ENCODE data around the gene GSDMA. TPM values are rescaled to one million over a fixed set of nuclear protein-coding genes. Genes with fewer than 3 reads are reported as not detected.

The GSDMA gene
- total RNA-seq, 2 donors from 2014 or later: 0.17 to 0.90 TPM

- TF ChIP-seq CTCF (IDR thresholded peaks at IDR 0.05): peak; percentile 60
- Histone ChIP-seq H3K36me3 (peaks cover 8% of the 10 kb centered on the region), H3K27ac (peak within 1 kb of the TSS; percentile 80), H3K9me3 (no peaks in the 10 kb centered on the region), H3K9ac (ENCODE audit: low read depth in 2 of 2, low read length in 2 of 2) (peak within 1 kb of the TSS; percentile 97 to 99), H3K27me3 (no peaks in the 10 kb centered on the region), H3K4me1 (no peaks in the 10 kb centered on the region), H3K4me3 (peak within 1 kb of the TSS; percentile 84)
- DNase-seq: peak; percentile 99
- intact Hi-C loops (cut with DNase I): no loop called here
Observed at GRCh38 chr17:39980351-39981206, 17.8 kb downstream of the GSDMA start, which contains the start of gene PSMD3. PSMD3 (plus strand) TSS chr17:39980807; CDS start chr17:39980971, 164 bp downstream.

- peaks cover 11% of the 10 kb centered on the region for H3K36me3 ChIP-seq
- TF ChIP-seq CTCF (IDR thresholded peaks at IDR 0.05): no peak
- peak overlapping the region; percentile 80 for H3K27ac ChIP-seq
- intact Hi-C loops (cut with DNase I): no loop called here
- no peaks in the 10 kb centered on the region for H3K4me1 ChIP-seq
- H3K9me3 ChIP-seq: no peaks in the 10 kb centered on the region
- peak overlapping the region; percentile 84 for H3K4me3 ChIP-seq
- no peak for DNase-seq
- no peaks in the 10 kb centered on the region for H3K27me3 ChIP-seq
- H3K9ac ChIP-seq (ENCODE audit: low read depth in 2 of 2, low read length in 2 of 2): peak overlapping the region; percentile 97 to 99
Observed at GRCh38 chr17:39981207-39981741, 18.5 kb downstream of the GSDMA start.

- no peak for TF ChIP-seq CTCF (IDR thresholded peaks at IDR 0.05)
- no peaks in the 10 kb centered on the region for H3K27me3 ChIP-seq
Observed at GRCh38 chr17:39981766-39982375, 19.1 kb downstream of the GSDMA start.

GRCh38 chr17:39988206-39988810, 25.5 kb downstream of the GSDMA start:
- no peak for TF ChIP-seq CTCF (IDR thresholded peaks at IDR 0.05)
- Histone ChIP-seq H3K9ac (ENCODE audit: low read depth in 2 of 2, low read length in 2 of 2) (no peak overlapping the region), H3K36me3 (peaks cover 65% of the 10 kb centered on the region), H3K27me3 (no peaks in the 10 kb centered on the region), H3K4me1 (no peaks in the 10 kb centered on the region), H3K27ac (no peak overlapping the region), H3K4me3 (no peak overlapping the region), H3K9me3 (no peaks in the 10 kb centered on the region)
- intact Hi-C loops (cut with DNase I): no loop called here
- no peak for DNase-seq

More at GRCh38 chr17:39981766-39982375, 19.1 kb downstream of the GSDMA start:
- Histone ChIP-seq H3K4me3 (peak overlapping the region; percentile 84), H3K27ac (peak overlapping the region; percentile 80), H3K36me3 (peaks cover 17% of the 10 kb centered on the region), H3K9ac (ENCODE audit: low read depth in 2 of 2, low read length in 2 of 2) (peak overlapping the region; percentile 97 to 99), H3K9me3 (no peaks in the 10 kb centered on the region), H3K4me1 (no peaks in the 10 kb centered on the region)
- intact Hi-C loops (cut with DNase I): no loop called here
- no peak for DNase-seq

- intact Hi-C loops (cut with DNase I): no loop called here
- Histone ChIP-seq H3K4me1 (no peaks in the 10 kb centered on the region), H3K4me3 (no peak overlapping the region), H3K36me3 (peaks cover 29% of the 10 kb centered on the region), H3K27me3 (no peaks in the 10 kb centered on the region), H3K9ac (ENCODE audit: low read depth in 2 of 2, low read length in 2 of 2) (no peak overlapping the region), H3K9me3 (no peaks in the 10 kb centered on the region), H3K27ac (no peak overlapping the region)
- no peak for DNase-seq
- TF ChIP-seq CTCF (IDR thresholded peaks at IDR 0.05): no peak
Observed at GRCh38 chr17:39994448-39994847, 31.6 kb downstream of the GSDMA start.
